ENCODE data around the gene POLR3A. TPM values are rescaled to one million over a fixed set of nuclear protein-coding genes. Genes with fewer than 3 reads are reported as not detected.
A peak's percentile ranks its signal among the peaks of the same experiment; 100 is the strongest.

Gene POLR3A
- total RNA-seq, 2 donors from 2014 or later: 28.2 to 28.6 TPM

DNA sequence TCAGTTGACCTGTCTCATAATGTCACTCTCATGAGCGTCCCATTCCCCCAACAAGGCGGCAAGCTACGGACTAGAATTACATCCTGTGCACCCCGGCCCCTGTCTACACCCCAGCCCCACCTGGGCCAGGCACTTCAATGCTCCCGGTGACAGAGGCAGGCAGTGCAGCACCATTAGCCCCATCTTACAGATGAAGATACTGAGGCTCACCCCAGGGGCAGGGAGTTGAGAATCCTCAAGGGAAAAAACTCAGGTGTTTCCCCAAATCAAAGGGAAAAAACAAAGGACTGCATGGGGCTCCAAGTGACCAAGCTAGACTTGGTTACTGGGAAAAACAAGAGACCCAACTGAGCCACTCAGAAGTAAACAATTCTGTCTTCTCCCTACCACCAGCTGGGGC, 107.3 kb downstream of the POLR3A start:
- Histone ChIP-seq H3K27ac (ENCODE audit: low read depth, low read length) (no peak overlapping the region), H3K36me3 (ENCODE audit: control insufficient read depth, insufficient read depth, low read length) (peaks cover 8% of the 10 kb centered on the region), H3K4me3 (ENCODE audit: low read length) (no peak overlapping the region), H3K27me3 (ENCODE audit: control insufficient read depth, insufficient read depth, low read length, poor library complexity, severe bottlenecking) (no peaks in the 10 kb centered on the region), H3K4me1 (ENCODE audit: control insufficient read depth, insufficient read depth, low read length) (peaks cover 9% of the 10 kb centered on the region), H3K9me3 (ENCODE audit: control insufficient read depth, low read length) (no peaks in the 10 kb centered on the region), H3K9ac (ENCODE audit: extremely low read depth, low read length, poor library complexity, severe bottlenecking) (no peak overlapping the region)
- TF ChIP-seq, protein P1, sequence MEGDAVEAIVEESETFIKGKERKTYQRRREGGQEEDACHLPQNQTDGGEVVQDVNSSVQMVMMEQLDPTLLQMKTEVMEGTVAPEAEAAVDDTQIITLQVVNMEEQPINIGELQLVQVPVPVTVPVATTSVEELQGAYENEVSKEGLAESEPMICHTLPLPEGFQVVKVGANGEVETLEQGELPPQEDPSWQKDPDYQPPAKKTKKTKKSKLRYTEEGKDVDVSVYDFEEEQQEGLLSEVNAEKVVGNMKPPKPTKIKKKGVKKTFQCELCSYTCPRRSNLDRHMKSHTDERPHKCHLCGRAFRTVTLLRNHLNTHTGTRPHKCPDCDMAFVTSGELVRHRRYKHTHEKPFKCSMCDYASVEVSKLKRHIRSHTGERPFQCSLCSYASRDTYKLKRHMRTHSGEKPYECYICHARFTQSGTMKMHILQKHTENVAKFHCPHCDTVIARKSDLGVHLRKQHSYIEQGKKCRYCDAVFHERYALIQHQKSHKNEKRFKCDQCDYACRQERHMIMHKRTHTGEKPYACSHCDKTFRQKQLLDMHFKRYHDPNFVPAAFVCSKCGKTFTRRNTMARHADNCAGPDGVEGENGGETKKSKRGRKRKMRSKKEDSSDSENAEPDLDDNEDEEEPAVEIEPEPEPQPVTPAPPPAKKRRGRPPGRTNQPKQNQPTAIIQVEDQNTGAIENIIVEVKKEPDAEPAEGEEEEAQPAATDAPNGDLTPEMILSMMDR (conservative IDR thresholded peaks at IDR 0.05): no peak
- Mint-ChIP-seq H3K9me3 (no peaks in the 10 kb centered on the region), H3K27ac (peak overlapping the region; percentile 48), H3K27me3 (ENCODE audit: insufficient read depth) (no peaks in the 10 kb centered on the region), H3K4me1 (peaks cover 33% of the 10 kb centered on the region), H3K36me3 (ENCODE audit: low read depth) (peaks cover 21% of the 10 kb centered on the region), H3K4me3 (no peak overlapping the region)
- no peak for DNase-seq
- WGBS, 2 experiments (ENCODE audit: insufficient coverage in 1 of 2, insufficient read length in 1 of 2): 98% methylated on average over 5 of the region's 5 CpGs

DNA sequence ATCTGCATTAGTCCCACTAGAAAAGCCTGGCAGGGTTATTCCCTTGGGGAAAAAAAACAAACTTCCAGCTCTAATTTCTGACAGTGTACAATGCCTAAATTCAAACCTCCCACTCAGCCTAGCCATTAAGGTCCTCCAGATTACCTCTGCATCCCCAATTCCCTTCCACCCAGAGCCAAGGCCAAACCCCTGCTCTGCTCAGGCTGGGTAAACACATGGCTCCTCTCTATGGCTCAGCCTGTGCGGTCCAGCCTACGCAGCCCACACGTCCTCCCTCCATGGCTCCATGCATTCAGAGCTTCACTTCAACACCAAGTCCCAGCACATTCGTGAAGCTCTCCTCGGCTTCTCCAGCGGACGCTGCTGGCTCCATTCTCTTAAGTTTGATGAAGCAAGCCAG, 107.9 kb downstream of the POLR3A start:
- TF ChIP-seq, protein P1 (conservative IDR thresholded peaks at IDR 0.05): no peak
- no peaks in the 10 kb centered on the region for H3K9me3 ChIP-seq (ENCODE audit: control insufficient read depth, low read length)
- no peak overlapping the region for H3K4me3 Mint-ChIP-seq
- no peaks in the 10 kb centered on the region for H3K27me3 Mint-ChIP-seq (ENCODE audit: insufficient read depth)
- no peak overlapping the region for H3K9ac ChIP-seq (ENCODE audit: extremely low read depth, low read length, poor library complexity, severe bottlenecking)
- no peaks in the 10 kb centered on the region for H3K27me3 ChIP-seq (ENCODE audit: control insufficient read depth, insufficient read depth, low read length, poor library complexity, severe bottlenecking)
- H3K27ac ChIP-seq (ENCODE audit: low read depth, low read length): no peak overlapping the region
- H3K36me3 Mint-ChIP-seq (ENCODE audit: low read depth): peaks cover 23% of the 10 kb centered on the region
- H3K9me3 Mint-ChIP-seq: no peaks in the 10 kb centered on the region
- WGBS, 2 experiments (ENCODE audit: insufficient coverage in 1 of 2, insufficient read length in 1 of 2): 91 to 100% methylated on average over 2 to 7 of the region's 7 CpGs
- no peak overlapping the region for H3K4me3 ChIP-seq (ENCODE audit: low read length)
- H3K4me1 ChIP-seq (ENCODE audit: control insufficient read depth, insufficient read depth, low read length): peaks cover 9% of the 10 kb centered on the region
- H3K4me1 Mint-ChIP-seq: peaks cover 33% of the 10 kb centered on the region
- peaks cover 8% of the 10 kb centered on the region for H3K36me3 ChIP-seq (ENCODE audit: control insufficient read depth, insufficient read depth, low read length)
- DNase-seq: no peak
- no peak overlapping the region for H3K27ac Mint-ChIP-seq

DNA sequence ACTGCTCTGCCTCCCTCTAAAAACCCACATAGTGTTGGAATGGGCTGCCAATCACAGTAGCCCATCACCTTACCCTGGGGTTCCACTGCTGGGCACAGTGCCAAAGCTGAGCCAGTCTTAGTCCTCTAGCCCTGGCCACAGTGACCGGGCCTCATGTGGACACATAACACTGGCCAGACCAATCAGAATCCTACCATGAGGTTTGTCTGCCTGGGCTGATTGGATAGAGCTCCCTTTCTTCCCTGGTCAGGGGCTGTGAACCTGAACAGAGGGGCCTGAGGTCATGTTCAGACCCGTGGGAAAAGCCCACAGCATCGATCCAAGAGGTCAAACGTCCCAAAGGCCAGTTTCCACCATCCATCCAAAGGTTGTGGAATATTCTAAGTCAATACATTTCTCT, 108.8 kb downstream of the POLR3A start:
- H3K27ac Mint-ChIP-seq: peak overlapping the region; percentile 24
- DNase-seq: no peak

More for the DNA sequence above, 108.8 kb downstream of the POLR3A start:
- Histone ChIP-seq H3K9ac (ENCODE audit: extremely low read depth, low read length, poor library complexity, severe bottlenecking) (no peak overlapping the region), H3K36me3 (ENCODE audit: control insufficient read depth, insufficient read depth, low read length) (peaks cover 8% of the 10 kb centered on the region), H3K4me3 (ENCODE audit: low read length) (no peak overlapping the region), H3K4me1 (ENCODE audit: control insufficient read depth, insufficient read depth, low read length) (peaks cover 9% of the 10 kb centered on the region), H3K27me3 (ENCODE audit: control insufficient read depth, insufficient read depth, low read length, poor library complexity, severe bottlenecking) (no peaks in the 10 kb centered on the region), H3K27ac (ENCODE audit: low read depth, low read length) (no peak overlapping the region), H3K9me3 (ENCODE audit: control insufficient read depth, low read length) (no peaks in the 10 kb centered on the region)
- Mint-ChIP-seq H3K9me3 (no peaks in the 10 kb centered on the region), H3K4me1 (peaks cover 32% of the 10 kb centered on the region), H3K27me3 (ENCODE audit: insufficient read depth) (no peaks in the 10 kb centered on the region), H3K36me3 (ENCODE audit: low read depth) (peaks cover 23% of the 10 kb centered on the region), H3K4me3 (no peak overlapping the region)
- 92 to 100% methylated on average over 1 to 4 of the region's 4 CpGs for WGBS, 2 experiments (ENCODE audit: insufficient coverage in 1 of 2, insufficient read length in 1 of 2)
- TF ChIP-seq, protein P1 (conservative IDR thresholded peaks at IDR 0.05): no peak
